Measurements from ENCODE around the gene NEU3. TPM values are rescaled to one million over a fixed set of nuclear protein-coding genes. Genes with fewer than 3 reads are reported as not detected.

The NEU3 gene
- total and polyA plus RNA-seq, 2 of the 4 experiments (the other 2 are of a cell fraction): 5.5 to 10.6 TPM

DNA sequence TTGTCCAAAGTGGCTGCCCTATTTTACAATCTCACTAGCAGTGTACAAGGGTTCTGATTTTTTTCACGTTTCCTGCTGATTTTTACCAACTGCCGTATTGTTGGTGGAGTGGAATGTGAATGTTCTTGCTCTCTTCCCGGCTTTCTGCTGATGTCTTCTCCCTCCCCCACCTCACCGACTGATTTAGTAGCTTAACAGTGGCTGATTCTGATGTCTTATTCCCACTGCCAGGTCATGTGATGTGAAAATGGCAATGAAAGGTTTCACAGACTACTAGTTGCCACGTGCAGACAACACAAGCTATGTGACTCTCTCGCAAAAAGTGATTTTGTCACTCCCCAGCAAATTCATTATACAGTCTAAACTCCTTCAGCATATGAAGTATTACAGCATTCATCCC lies 17.3 kb upstream of the NEU3 start:
- Histone ChIP-seq H2BK5ac (ENCODE audit: low read depth, low read length, poor library complexity, severe bottlenecking) (no peak overlapping the region), H3K36me3 (ENCODE audit: control insufficient read depth, insufficient read depth, low read length) (peaks cover 29% of the 10 kb centered on the region), H3K23ac (ENCODE audit: low read depth, low read length) (no peak overlapping the region), H3K9me1 (ENCODE audit: insufficient read depth, low read length) (0 out of 2 replicates have a peak, but pooled peaks cover 3% of the 10 kb centered on the region), H2AK9ac (replicated peaks; ENCODE audit: low read depth, low read length, poor library complexity) (no peak overlapping the region), H3K4me1 (ENCODE audit: control insufficient read depth, insufficient read depth, low read length) (no peaks in the 10 kb centered on the region), H4K91ac (ENCODE audit: insufficient read depth, low read depth, low read length) (no peak overlapping the region), H3K27me3 (ENCODE audit: control insufficient read depth, insufficient read depth, low read length) (no peaks in the 10 kb centered on the region), H4K5ac (ENCODE audit: low read depth, low read length) (no peak overlapping the region), H4K8ac (ENCODE audit: low read depth in 2 of 2, low read length in 2 of 2) (no peak overlapping the region), H3K14ac (replicated peaks; ENCODE audit: low read depth, low read length) (no peak overlapping the region), H2AFZ (replicated peaks; ENCODE audit: low read length, poor library complexity) (no peak overlapping the region), H2BK120ac (ENCODE audit: low read depth, low read length) (no peak overlapping the region), H3K4me2 (ENCODE audit: low read depth, low read length) (no peak overlapping the region), H4K20me1 (ENCODE audit: insufficient read depth, low read length) (peaks cover 5% of the 10 kb centered on the region), H3K56ac (ENCODE audit: extremely low read depth, insufficient read depth, low read length) (no peak overlapping the region), H3K27ac (ENCODE audit: insufficient read depth, low read length) (no peak overlapping the region), H3K9me3 (ENCODE audit: control insufficient read depth, insufficient read depth, low read length) (no peaks in the 10 kb centered on the region), H3K79me1 (ENCODE audit: low read depth in 1 of 2, low read length in 2 of 2) (peaks cover 39 to 50% of the 10 kb centered on the region in 2 experiments), H3K9ac (ENCODE audit: low read depth, low read length) (no peak overlapping the region), H2BK20ac (ENCODE audit: low read depth, low read length) (no peak overlapping the region), H3K4me3 (ENCODE audit: insufficient read depth, low read depth, low read length) (no peak overlapping the region), H2AK5ac (ENCODE audit: low read depth, low read length) (no peak overlapping the region), H3K4ac (ENCODE audit: low read depth, low read length) (no peak overlapping the region), H3K18ac (ENCODE audit: low read depth, low read length) (no peak overlapping the region), H2BK15ac (ENCODE audit: low read depth, low read length) (no peak overlapping the region)
- TF ChIP-seq, protein P1, sequence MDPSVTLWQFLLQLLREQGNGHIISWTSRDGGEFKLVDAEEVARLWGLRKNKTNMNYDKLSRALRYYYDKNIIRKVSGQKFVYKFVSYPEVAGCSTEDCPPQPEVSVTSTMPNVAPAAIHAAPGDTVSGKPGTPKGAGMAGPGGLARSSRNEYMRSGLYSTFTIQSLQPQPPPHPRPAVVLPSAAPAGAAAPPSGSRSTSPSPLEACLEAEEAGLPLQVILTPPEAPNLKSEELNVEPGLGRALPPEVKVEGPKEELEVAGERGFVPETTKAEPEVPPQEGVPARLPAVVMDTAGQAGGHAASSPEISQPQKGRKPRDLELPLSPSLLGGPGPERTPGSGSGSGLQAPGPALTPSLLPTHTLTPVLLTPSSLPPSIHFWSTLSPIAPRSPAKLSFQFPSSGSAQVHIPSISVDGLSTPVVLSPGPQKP (IDR thresholded peaks at IDR 0.05; ENCODE audit: borderline replicate concordance, low read depth, low read length): no peak
- TF ChIP-seq BHLHE40 (IDR thresholded peaks at IDR 0.05; ENCODE audit: low read depth, low read length) (no peak), RFX5 (IDR thresholded peaks at IDR 0.05; ENCODE audit: low read depth, low read length) (no peak), NFE2L2 (IDR thresholded peaks at IDR 0.05; ENCODE audit: low read depth, low read length) (no peak), MAFK (IDR thresholded peaks at IDR 0.05; ENCODE audit: low read depth, low read length) (no peak), FOS (IDR thresholded peaks at IDR 0.05; ENCODE audit: low read depth, low read length) (no peak)
- ChIA-PET POLR2A (ENCODE audit: unreplicated experiment) (no interaction called here), CTCF (interaction anchor here (0.6 kb wide), 1 partner anchor 285 kb away, joined by 6 read pairs; no protein-coding TSS in a partner anchor)
- in situ Hi-C loops (cut with MboI; ENCODE audit: low sequenced_read_pairs) (no loop called here), dilution Hi-C loops (cut with HindIII; ENCODE audit: low sequenced_read_pairs, unreplicated experiment) (no loop called here), intact Hi-C loops (cut with micrococcal nuclease) (no loop called here)
- DNase-seq (no peak), ATAC-seq (ENCODE audit: low read depth) (no peak)
- WGBS, 2 experiments (ENCODE audit: extremely low coverage in 2 of 2, insufficient read length in 1 of 2): no CpG with 5 or more reads among the region's 6 CpGs
- no TSS peak for BruUV-seq (replicated peaks)
